HepG2 (cell line): ENCODE measurements around the gene DDN. TPM values are rescaled to one million over a fixed set of nuclear protein-coding genes. Genes with fewer than 3 reads are reported as not detected.
A peak's percentile ranks its signal among the peaks of the same experiment; 100 is the strongest.

ENCODE experiments used
- ETS1 ChIP-seq: sonication (generic); formaldehyde crosslinking; IDR thresholded peaks from 2 replicates; pipeline ENCODE4 v1.4.0; 2020; ENCODE audit warnings: missing genetic modification reagents
- HNF4A ChIP-seq: sonication (generic); formaldehyde crosslinking; IDR thresholded peaks from 2 replicates; pipeline ENCODE4 v1.4.0; 2020; ENCODE audit warnings: missing genetic modification reagents
- KIAA2018 ChIP-seq: sonication (generic); formaldehyde crosslinking; IDR thresholded peaks from 2 replicates; pipeline ENCODE4 v1.5.0; 2020; ENCODE audit warnings: mild to moderate bottlenecking, missing genetic modification reagents, borderline replicate concordance
- MXI1 ChIP-seq: IDR thresholded peaks from 3 replicates; pipeline ENCODE4 v1.6.1; 2012; ENCODE audit warnings: low read depth, low read length, inconsistent platforms, borderline replicate concordance
- NR3C1 ChIP-seq: sonication (generic); formaldehyde crosslinking; IDR thresholded peaks from 2 replicates; pipeline ENCODE4 v1.4.0; 2020; ENCODE audit warnings: missing genetic modification reagents
- SMARCE1 ChIP-seq: fragments of 450-650 bp; IDR thresholded peaks from 2 replicates; pipeline ENCODE4 v1.6.1; 2017; ENCODE audit warnings: borderline replicate concordance
- SNAI1 ChIP-seq: sonication (generic); formaldehyde crosslinking; IDR thresholded peaks from 2 replicates; pipeline ENCODE4 v1.5.0; 2020; ENCODE audit warnings: mild to moderate bottlenecking, missing genetic modification reagents, borderline replicate concordance
- SNRNP70 ChIP-seq: fragments of 200-400 bp; formaldehyde crosslinking; IDR thresholded peaks from 2 replicates; pipeline ENCODE4 v1.6.1; 2017; ENCODE audit warnings: mild to moderate bottlenecking, low read depth, low read length, moderate library complexity
- ZNF414 ChIP-seq: sonication (generic); formaldehyde crosslinking; IDR thresholded peaks from 2 replicates; pipeline ENCODE4 v1.5.0; 2020; ENCODE audit warnings: missing genetic modification reagents
- ZNF446 ChIP-seq: sonication (generic); formaldehyde crosslinking; IDR thresholded peaks from 2 replicates; pipeline ENCODE4 v1.5.0; 2020; ENCODE audit warnings: mild to moderate bottlenecking, missing genetic modification reagents
- ZNF549 ChIP-seq: sonication (generic); formaldehyde crosslinking; IDR thresholded peaks from 2 replicates; pipeline ENCODE4 v1.5.0; 2020; ENCODE audit warnings: missing genetic modification reagents
- ZNF773 ChIP-seq: sonication (generic); formaldehyde crosslinking; IDR thresholded peaks from 2 replicates; pipeline ENCODE4 v1.4.0; 2020; ENCODE audit warnings: missing genetic modification reagents, borderline replicate concordance
- ZNF781 ChIP-seq: sonication (generic); formaldehyde crosslinking; IDR thresholded peaks from 2 replicates; pipeline ENCODE4 v1.5.1; 2020; ENCODE audit warnings: borderline replicate concordance, mild to moderate bottlenecking, missing genetic modification reagents; ENCODE audit errors: not compliant biosample characterization
- ZSCAN30 ChIP-seq: sonication (generic); formaldehyde crosslinking; IDR thresholded peaks from 2 replicates; pipeline ENCODE4 v1.5.0; 2020; ENCODE audit warnings: mild to moderate bottlenecking, missing genetic modification reagents
- polyA plus RNA-seq, 8 experiments: library from polyadenylated mRNA; depleted of rRNA in 3 of 8; stranded (reverse) in 7 of 8; unstranded in 1 of 8; fragments of >200 nt; fragmentation: Illumina TruSeq in 4 of 8; extraction: Trizol in 4 of 8; gene quantifications; 2 replicates each; pipeline versions ENCODE4 v1.2.1 to v1.2.3, GENCODE V29; 2011 to 2016; ENCODE audit warnings: low read depth in 4 of 8, missing spikeins in 1 of 8, mixed read lengths in 1 of 8; ENCODE audit not compliant: insufficient read depth in 1 of 8
- total RNA-seq, 5 experiments: library from RNA; depleted of rRNA; stranded (reverse); fragments of >200 nt; fragmentation: Illumina TruSeq; extraction: Trizol; gene quantifications; 2 replicates each; pipeline ENCODE4 v1.2.3, GENCODE V29; 2016; ENCODE audit warnings: low read depth in 1 of 5
- TF ChIP-seq, protein P1 (sequence below): sonication (generic); formaldehyde crosslinking; IDR thresholded peaks from 2 replicates; pipeline ENCODE4 v1.4.0; 2020; ENCODE audit warnings: missing genetic modification reagents
- TF ChIP-seq, protein P2 (sequence below): sonication (generic); formaldehyde crosslinking; IDR thresholded peaks from 2 replicates; pipeline ENCODE4 v1.4.0; 2020; ENCODE audit warnings: missing genetic modification reagents, borderline replicate concordance

Gene DDN
- total and polyA plus RNA-seq, 2 of the 13 experiments (the other 11 are each of a cell fraction or from before 2014, with no cell fraction given), result 0.24 to 0.53 TPM

GRCh38 chr12:48997719-48998496, 1.3 kb downstream of the DDN start (continued):
- TF ChIP-seq NR3C1, result no peak
- TF ChIP-seq ZNF781, result peak; percentile 8
- no peak for TF ChIP-seq ZNF549
- TF ChIP-seq KIAA2018, result no peak
- TF ChIP-seq ZNF773 (CRISPR knock-in tag), result no peak
- TF ChIP-seq MXI1, result peak; percentile 31; the same call in 1 of the 3 replicates
- TF ChIP-seq ZNF446 (CRISPR knock-in tag), result no peak
- TF ChIP-seq SNRNP70, result no peak
- no peak for TF ChIP-seq HNF4A (CRISPR knock-in tag)
- TF ChIP-seq SNAI1 (CRISPR knock-in tag), result no peak
- peak; percentile 16; the same call in 1 of the 2 replicates for TF ChIP-seq ETS1
- no peak for TF ChIP-seq ZSCAN30 (CRISPR knock-in tag)
- 0 out of 2 replicates have a peak, but pooled peaks have one; percentile 7 for TF ChIP-seq ZNF414 (CRISPR knock-in tag)
- TF ChIP-seq, protein P1, sequence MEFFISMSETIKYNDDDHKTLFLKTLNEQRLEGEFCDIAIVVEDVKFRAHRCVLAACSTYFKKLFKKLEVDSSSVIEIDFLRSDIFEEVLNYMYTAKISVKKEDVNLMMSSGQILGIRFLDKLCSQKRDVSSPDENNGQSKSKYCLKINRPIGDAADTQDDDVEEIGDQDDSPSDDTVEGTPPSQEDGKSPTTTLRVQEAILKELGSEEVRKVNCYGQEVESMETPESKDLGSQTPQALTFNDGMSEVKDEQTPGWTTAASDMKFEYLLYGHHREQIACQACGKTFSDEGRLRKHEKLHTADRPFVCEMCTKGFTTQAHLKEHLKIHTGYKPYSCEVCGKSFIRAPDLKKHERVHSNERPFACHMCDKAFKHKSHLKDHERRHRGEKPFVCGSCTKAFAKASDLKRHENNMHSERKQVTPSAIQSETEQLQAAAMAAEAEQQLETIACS, result 0 out of 2 replicates have a peak, but pooled peaks have one; percentile 20
- TF ChIP-seq SMARCE1, result no peak
- TF ChIP-seq, protein P2, sequence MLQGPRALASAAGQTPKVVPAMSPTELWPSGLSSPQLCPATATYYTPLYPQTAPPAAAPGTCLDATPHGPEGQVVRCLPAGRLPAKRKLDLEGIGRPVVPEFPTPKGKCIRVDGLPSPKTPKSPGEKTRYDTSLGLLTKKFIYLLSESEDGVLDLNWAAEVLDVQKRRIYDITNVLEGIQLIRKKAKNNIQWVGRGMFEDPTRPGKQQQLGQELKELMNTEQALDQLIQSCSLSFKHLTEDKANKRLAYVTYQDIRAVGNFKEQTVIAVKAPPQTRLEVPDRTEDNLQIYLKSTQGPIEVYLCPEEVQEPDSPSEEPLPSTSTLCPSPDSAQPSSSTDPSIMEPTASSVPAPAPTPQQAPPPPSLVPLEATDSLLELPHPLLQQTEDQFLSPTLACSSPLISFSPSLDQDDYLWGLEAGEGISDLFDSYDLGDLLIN (CRISPR knock-in tag), result no peak
